Activated CD8-positive, alpha-beta memory T cell treated with anti-CD3 and anti-CD28 coated beads, Interleukin-2, amount 50 U/mL, for 1 hour (primary cell): ENCODE data around the gene IGSF21.

Experiments
- DNase-seq: peaks from one replicate; pipeline ENCODE4 v3.0.0-alpha.2; 2020; ENCODE audit errors: extremely low read depth

IGSF21 gene

GRCh38 chr1:18422076-18422777 is 314.6 kb downstream of the IGSF21 start:
- DNase-seq: no peak

GRCh38 chr1:18422954-18423353 is 315.4 kb downstream of the IGSF21 start:
- no peak for DNase-seq

- DNase-seq: no peak
Observed at GRCh38 chr1:18426580-18426979, 319.0 kb downstream of the IGSF21 start.
